GM12874 (cell line): ENCODE results near the gene REM2.

Experiments
- CTCF ChIP-seq: IDR thresholded peaks from 2 replicates; pipeline ENCODE4 v1.5.1; 2011; ENCODE audit warnings: low read depth, mild to moderate bottlenecking, control low read depth, low read length, moderate library complexity; ENCODE audit not compliant: insufficient read depth

REM2 gene

GRCh38 chr14:22875003-22875747, 7.8 kb upstream of the REM2 start:
- no peak for TF ChIP-seq CTCF

GRCh38 chr14:22875748-22876319, 7.2 kb upstream of the REM2 start:
- no peak for TF ChIP-seq CTCF

GRCh38 chr14:22877000-22877501, 6.0 kb upstream of the REM2 start:
- no peak for TF ChIP-seq CTCF

- no peak for TF ChIP-seq CTCF
These were observed 4.5 kb upstream of the REM2 start for GRCh38 chr14:22878271-22879246.

- TF ChIP-seq CTCF: no peak
These were observed 958 bp upstream of the REM2 start for GRCh38 chr14:22882064-22882463.

- TF ChIP-seq CTCF: no peak
These were observed 371 bp upstream of the REM2 start for GRCh38 chr14:22882529-22883172.
